NCI-H2081 (cell line): ENCODE results near the gene METTL25B.

Source experiments
- DNase-seq, 2 experiments: peaks; one replicate each; lab custom pipeline; 2025; lab: John Stamatoyannopoulos, UW

METTL25B gene

DNA sequence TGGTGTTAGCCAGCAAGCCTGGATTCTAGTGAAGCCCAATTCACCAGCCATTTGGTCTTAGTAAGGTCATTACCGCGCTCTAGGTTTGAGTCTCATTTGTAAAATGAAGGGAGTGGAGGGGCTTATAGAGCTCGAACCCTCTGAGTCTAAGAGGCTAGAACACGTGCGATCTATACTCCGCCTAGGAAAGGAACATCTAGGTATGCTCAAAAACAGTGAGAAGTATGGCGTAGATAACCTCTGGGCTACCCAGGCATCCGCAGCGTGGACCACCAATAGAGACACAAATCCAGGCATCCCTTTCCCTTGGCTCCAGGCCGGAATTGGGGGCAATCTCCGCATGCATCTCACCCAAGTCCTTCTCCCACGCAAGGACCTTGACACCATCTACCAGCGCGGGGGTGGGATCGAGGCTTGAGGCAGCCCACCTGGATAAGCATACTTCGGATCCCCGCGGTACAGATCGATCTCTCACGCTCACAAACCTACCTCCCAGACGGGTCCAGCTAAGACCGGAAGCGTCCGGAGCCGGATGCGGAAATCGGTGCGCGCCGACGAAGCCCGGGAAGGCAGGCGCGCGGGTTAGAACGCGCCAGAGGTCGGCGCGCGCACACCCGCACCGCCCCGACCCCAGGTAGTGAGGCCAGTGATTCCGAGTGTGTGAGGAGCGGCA, at the start of gene METTL25B:
METTL25B (plus strand) TSS at position 544 of the 673 bp plus-strand sequence. CDS start 636 bp downstream, outside the sequence.
- DNase-seq: peak; percentile 88 to 93

DNA sequence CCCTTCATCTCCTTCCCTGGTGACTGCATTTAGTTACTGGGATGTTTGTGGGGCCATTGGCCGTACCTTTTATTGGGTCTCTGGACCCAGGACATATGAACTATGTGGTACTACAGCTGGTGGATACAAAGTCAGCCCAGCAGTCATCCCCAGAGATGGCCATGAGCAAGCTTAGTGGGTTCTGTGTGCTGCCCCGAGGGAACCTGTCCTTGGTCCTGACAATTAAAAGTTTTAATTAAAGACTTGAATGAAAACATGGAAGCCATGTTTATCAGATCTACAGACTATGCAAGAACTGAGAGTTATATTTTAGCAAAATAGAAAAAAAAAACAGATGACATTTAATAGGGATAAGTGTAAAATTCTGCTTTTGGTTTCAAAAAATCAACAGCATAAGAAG, 48.2 kb upstream of the METTL25B start:
- DNase-seq: no peak

DNA sequence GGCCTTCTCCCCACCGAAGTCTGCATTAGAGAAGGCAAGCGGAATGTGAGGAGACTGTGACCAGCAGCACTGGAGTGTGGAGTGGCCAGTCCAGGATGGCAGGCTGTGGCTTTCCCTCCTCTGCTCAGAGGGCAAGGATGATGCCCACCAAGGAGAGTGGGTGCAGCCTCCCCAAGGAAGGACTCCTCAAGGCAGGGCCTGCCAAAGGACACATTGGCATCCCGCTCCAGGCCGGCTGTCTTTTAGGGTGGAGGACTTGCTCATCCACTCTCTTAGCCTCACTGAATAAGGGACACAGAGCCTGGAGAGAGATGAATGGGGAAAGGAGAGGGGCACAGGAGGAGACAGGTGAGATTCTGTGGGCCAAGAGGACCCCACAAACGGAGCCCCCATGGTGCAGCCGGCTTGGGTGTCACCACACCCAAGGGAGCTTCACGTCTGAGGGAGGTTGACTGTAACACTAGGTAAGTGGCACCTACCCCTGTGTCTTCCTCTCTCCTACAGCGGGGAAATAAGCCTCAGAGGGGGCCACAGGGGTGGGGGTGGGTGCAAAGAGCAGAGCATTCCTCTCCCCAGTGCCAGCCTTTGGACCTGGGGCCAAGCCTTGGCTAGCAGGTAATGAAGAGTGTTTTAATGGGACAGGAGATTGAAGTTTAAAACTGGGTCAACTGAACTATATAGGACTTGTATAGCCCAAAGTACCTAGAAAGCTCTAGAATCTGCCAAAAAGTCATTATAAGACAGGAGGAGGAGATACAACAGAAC, 46.9 kb upstream of the METTL25B start:
- no peak for DNase-seq

DNA sequence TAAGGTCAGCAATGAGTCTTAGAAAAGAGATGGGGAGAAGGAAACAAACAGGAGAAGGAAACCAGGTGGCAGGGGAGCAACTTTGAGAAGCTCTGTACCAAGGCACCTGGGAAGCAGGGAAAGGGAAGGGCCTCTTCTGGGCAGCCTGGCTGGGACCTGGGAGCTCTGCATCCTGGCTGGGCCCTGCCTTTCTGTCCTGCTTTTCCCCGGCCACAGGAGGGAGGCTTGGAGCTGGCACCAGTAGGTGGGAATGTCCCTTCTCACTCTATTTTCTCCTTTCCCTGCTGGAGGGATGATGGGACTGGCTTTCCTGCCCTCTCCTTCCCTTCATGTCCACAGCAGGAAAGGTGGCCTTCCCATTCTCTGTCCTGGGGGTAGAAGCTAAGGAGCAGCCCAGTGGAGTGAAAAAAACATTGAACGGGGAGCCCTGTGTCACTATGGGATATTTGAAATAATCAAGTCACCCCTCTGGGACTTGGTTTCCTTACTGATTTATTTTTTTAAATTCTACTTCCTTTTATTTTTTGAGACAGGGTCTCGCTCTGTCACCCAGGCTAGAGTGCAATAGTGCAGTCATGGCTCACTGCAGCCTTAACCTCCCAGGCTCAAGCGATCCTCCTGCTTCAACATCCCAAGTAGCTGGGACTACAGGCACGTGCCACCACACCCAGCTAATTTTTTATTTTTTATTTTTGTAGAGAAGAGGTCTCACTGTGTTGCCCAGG, 45.9 kb upstream of the METTL25B start:
- DNase-seq: no peak

DNA sequence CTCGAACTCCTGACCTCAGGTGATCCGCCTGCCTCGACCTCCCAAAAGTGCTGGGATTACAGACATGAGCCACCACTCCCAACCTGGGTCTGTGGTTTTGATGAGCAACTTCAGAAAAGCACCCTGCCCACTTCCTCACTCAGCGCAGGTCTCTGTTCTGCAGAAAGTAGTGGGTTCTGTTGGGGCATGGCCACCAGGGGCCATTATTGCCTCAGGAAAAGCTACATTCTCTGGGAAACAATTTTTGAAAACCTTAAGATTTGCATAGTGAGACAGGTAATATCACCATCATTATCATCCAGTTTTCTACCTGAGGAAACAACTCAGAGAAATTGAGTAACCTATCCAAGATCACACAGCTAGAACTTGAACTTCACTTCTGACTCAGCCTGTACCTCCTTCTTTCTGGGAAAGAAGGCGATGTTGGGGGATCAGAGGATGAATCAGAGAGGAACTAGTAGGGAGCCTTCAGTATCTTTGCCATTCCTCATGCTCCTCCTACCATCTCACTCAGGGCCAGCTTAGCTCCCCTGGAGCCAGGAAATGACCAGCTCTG, 44.0 kb upstream of the METTL25B start:
- no peak for DNase-seq

DNA sequence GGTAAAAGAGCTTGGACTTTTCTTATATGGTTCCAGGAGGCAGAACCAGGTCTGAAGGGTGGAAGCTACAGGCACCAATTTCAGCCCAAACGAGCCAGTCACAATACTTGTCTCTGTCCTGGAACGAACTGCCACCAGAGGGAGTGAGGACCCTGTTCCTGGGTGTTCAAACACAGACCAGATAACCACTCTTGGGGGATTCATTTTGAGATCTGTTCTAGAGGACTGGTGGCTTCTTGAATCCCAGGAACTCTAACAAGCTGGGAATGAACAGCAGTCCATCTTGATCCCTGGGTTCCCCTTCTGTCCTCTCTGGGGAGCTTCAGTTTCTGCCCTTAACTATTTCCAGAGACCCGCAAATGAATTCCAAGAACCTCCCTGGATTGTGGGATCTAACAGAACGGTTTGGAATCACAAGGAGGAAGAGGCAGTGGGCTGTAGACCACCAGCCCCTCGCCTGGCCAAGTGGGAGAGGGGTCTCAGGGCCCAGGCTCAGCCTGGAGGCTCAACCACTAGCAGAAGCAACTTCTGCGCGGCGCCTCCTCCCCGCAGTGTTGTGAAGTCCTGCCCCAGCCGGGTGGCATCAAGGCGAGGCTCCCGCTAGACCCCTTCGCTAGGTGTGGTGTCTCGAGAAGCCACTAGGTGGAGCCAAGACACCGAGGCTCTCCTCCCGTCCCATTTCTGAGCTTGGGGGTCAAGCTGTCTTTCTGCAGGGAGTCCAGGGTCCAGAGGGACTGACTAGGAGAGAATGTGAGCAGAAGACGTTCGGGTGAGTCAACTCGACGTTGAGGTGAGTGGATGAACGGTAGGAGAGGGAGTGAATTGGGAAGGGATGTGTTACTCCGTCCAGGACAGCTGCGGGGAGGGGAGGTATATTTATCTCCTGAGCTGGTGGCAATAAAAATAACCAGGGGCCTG, 39.0 kb upstream of the METTL25B start:
- DNase-seq: peak; percentile 78 to 81

DNA sequence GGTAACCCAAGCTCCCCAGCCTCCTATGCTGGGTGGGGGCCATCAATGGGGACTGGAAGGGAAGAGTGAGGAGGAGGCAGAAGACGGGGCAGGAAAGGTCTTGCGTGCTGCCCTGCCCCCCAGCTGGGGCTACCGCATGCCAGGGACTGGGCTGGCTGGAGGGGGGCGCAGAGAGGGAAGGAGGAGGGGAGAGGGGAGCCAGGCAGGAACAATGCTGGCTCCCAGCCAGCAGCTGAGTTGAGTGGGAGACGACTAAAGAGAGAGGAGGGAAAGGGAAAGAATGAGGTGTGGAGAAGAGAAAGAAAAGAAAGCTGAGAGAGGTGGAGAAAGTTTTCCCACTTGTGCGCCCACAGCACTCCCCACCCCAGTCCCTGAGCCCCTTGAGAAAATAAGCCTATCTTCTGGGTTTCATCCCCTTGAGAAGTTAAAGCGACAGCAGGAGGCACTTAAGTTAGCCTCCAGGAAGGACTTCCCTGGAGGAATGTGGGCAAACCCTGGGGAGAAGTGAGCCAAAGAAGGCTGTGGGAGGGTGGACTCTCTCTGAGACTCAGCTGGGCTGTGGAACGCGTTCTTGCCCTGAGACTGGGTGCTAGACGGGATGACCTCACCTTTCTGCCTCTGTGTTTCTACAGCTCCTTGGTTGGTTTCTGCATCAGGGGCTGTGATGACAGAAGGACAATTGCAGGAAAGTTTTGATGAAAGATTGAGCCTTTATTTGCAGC, 38.2 kb upstream of the METTL25B start:
- DNase-seq: no peak

DNA sequence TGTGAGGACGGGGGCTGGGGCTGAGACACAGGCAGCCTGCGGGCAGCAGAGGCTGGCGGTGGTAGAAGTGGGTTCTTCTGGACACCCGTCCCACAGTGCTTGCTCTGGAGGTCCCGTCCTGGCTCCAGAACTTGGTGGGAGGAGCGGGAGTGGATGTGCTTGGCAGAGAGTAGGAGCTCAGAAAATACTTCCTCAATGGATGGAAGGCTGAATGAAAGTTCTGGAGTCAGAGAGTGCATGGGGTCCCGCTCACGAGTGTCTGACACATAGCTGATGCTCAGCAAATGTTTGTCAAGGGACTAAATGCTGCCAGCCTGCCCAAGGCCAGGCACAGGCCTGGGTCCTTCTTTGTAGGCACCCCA, 37.6 kb upstream of the METTL25B start:
- DNase-seq: no peak

DNA sequence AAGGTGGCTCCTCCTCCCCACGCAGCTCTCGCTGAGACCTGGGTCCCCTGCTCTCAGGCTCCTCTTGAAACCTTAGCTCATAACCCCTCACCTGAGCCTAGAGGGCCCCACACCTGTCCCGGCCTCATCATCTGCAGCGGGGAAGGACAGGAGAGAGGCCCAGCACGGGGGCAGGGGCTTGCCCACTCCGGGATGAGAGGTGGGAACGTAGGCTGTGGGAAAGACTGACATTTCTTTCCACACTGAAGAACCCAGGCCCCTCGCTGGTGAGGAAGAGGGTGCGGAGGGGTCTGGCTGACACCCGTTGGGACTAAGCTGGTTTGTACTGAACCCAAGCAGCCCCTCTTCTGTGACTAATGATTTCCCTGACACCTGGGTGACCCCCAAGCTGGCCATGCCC, 37.1 kb upstream of the METTL25B start:
- DNase-seq: no peak

DNA sequence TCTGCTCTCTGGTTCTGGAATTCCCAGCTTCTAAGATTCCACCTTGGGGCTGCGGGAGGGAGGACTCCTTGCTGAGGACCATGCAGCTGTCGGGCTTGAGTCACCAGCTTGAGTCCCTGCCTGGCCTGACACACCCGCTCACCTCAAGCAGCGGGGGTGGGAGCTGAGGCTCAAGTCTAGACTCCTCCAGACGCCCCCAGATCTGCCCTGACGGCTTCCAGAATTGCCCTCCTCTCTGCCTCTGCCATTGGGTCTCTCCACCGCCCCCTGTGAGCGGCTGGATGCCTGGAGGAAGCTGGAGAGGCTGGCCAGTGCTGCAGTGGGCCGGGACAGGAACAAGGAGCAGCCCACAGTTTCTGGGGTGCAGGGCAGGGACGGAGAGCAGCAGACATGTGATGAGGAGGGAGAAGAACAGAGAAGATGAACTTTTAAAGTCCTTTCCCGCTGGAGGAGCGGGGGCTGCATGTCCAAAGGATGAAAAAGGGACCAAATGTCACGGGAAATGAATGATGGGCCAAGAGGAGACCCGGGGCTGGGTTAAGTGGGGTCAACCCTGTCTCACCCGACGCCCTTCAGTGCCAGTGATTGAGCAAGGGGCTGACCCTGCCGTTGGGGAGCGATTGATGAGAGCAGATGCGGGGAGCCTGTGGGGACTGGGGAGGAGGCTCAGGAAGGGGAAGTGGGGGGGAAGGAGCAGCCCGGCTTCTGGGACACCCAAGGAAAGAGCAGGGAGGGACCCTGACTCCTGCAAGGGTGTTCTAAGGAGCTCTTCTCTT, 36.4 kb upstream of the METTL25B start:
- no peak for DNase-seq

DNA sequence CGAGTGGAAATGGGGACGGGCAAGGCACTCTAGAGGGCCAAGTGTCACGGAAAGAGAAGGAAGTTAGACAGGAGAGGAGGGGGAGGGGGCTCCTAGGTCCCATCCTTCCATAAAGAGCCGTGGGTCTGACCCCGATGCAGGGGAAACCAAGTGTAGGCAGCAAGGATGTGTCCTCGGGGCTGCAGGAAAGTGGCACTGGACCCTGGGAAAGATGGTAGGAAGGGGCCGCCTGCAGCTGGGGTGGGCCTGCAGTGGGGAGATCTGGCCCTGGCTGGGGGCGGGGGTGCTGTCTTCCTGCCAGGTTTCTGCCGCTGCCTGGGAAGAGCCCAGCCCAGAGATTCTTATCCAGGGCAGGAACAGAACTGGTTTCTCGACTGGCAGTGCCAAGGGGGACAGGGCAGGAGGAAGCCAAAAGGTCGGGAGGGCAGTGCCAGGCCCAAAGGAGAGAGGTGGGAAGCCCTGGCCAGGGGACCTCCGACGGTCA, 35.8 kb upstream of the METTL25B start:
- DNase-seq: no peak

DNA sequence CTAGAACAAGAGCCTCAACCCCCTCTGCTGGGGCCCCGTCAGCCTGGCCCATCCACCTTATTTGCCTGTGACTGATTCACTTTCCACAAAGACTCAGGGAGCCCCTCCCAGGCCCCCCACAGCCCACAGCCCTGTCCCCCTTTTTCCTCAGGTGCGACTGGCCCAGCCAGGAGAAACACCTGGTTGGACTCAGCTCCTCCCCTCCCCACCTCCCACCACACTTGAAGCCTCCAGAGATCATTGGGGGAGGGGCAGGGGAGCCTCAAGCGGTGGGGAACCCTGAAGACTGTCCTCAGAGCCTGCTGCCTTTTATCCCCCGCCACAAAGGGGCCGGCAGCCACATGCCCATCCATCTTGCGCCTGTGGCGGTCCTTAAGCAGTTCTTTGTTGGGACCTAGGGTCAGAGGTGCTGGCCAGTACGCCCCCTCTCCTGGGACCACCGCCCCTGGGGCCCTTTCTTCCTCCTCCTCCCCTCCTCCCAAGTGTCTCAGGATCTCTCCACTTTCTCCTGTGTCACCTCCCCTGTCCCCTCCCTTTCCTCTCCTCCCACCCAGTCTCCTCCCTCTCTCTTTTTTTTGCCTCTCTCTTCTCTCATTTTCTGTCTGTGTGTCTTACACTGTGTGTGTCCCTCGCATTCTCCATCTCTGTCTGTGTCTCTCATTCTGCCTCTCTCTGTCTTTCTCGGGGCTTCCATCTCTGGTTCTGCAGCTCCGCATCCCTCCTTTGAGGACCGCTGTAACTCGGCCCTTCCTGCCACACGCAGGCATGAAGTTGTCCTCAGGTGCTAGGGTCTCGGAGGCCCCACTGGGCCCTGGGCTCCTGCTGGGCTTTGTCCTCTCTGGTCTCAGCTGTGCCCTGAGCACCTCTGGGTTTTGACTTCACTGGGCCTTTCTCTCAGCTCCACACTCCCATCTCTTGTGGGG, 35.1 kb upstream of the METTL25B start:
- DNase-seq: no peak

DNA sequence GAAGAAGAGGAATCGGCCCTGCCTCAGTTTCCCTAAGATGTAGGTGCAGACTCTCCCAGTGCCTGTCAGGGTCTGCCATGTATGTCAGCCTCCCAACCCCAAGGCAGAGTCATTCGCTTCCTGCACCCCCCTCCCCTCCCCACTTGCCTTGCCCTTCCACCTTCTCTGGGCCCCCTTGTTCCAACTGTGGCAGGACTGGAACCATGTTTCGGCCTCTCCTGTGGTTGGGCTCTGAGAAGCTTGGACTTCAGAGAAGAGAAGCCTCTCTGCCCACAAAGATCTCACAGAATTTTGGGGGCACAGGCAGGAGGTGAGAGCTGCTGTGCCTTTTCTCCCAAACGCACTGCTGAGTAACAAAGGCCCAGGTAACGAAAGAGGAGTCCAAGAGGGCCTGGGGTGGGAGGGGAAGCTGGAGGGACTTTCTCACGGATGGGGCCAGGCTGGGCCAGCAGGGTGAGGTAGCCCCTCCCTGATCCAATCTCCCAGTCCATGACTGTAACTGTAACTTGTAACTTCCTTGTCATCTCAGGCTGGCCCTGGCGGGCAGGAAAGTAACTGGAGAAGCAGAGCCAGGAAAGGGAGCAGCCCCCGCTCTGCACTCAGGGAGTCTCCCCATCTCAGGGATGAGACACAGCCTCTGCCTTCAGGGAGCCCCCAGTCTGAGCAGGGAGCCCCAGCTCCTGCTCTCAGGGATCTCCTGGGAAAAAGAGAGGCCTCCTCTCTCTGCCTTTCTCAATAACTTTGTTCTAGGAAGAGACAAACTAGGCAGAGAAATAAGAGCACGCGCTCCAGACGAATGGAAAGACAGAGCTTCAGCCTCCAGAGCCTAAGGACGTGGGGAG, 34.2 kb upstream of the METTL25B start:
- no peak for DNase-seq

DNA sequence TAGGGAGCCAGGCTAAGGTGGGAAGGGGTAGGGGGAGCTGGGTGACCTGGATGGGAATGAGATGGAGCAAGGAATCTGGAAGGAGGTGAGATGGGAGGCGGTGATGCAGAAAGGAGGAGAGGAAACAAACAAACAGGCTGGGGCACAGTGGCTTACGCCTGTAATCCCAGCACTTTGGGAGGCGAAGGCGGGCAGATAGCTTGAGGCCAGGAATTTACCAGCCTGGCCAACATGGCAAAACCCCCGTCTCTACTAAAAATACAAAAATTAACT, 33.6 kb upstream of the METTL25B start:
- DNase-seq: no peak

DNA sequence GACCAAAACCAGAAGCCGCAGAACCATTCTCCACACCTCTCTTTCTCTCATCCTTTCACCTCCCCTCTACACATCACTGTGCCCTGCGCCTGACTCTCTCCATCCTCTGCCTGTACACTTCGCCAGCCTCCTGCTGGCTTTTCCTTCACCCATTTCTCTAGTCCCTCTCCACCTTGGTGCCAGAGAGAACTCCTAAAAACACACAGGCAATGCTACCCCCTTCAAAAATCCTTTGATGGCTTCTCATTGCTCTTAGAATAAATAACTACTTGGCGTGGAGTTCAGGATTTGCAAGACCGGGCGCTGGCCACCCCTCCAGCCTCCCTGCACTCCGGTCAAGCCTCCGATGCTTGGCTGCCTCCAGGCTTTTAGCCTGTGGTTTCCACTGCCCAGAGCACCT, 31.5 kb upstream of the METTL25B start:
- DNase-seq: no peak

DNA sequence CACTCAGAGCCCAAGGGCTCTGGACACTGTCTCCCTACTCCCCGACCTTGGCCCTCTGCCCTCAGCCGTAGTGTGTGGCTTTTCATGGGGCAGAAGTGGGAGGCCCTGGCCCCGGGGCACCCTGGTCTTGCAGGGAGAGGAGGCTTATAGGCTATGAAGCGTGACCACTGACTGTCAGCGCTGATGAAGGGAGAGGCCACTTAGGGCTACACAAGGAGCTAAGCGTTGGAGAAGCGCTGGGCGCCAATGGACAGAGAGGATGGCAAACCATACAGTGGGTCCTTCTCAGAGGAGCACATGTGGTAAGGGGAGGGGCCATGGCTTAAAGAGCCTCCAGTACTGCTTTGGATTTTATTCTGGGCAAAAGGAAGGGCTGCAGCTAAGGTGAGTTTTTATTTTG, 30.8 kb upstream of the METTL25B start:
- DNase-seq: no peak

DNA sequence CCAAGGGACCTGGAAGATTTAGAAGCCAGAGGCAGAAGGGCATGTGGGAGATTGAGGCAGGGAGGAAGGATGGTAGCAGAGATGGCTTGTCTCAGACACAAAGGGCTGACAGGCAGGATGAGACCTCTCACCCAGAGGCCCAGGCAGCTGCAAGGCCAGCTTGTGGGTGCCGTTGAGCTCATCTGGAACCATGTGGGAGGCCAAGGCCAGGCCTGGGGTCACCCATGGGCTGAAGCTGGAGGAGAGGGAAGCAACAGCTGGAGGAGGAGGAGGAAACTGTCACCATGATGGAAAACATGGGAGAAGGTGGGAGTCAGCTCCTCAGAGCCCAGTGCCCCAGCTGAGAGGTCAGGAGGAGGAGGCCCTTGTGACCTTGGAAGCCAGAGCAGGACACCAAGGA, 29.3 kb upstream of the METTL25B start:
- no peak for DNase-seq
